Measurements from ENCODE around the gene MAL. TPM values are rescaled to one million over a fixed set of nuclear protein-coding genes. Genes with fewer than 3 reads are reported as not detected.

Gene MAL
- total RNA-seq, 1 donor from 2014 or later = not detected

GRCh38 chr2:95061119-95061512, 35.6 kb downstream of the MAL start:
- H3K27ac Mint-ChIP-seq = no peak overlapping the region
- TF ChIP-seq, protein P1, sequence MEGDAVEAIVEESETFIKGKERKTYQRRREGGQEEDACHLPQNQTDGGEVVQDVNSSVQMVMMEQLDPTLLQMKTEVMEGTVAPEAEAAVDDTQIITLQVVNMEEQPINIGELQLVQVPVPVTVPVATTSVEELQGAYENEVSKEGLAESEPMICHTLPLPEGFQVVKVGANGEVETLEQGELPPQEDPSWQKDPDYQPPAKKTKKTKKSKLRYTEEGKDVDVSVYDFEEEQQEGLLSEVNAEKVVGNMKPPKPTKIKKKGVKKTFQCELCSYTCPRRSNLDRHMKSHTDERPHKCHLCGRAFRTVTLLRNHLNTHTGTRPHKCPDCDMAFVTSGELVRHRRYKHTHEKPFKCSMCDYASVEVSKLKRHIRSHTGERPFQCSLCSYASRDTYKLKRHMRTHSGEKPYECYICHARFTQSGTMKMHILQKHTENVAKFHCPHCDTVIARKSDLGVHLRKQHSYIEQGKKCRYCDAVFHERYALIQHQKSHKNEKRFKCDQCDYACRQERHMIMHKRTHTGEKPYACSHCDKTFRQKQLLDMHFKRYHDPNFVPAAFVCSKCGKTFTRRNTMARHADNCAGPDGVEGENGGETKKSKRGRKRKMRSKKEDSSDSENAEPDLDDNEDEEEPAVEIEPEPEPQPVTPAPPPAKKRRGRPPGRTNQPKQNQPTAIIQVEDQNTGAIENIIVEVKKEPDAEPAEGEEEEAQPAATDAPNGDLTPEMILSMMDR (IDR thresholded peaks at IDR 0.05) = no peak
- TF ChIP-seq EZH2phosphoT487 (IDR thresholded peaks at IDR 0.05) = no peak
- TF ChIP-seq EZH2 (IDR thresholded peaks at IDR 0.05) = no peak
- no peak for DNase-seq (ENCODE audit: low spot score)
- Histone ChIP-seq H3K79me2 (ENCODE audit: low read depth) (no peaks in the 10 kb centered on the region), H3K27me3 (no peaks in the 10 kb centered on the region), H3K4me3 (no peak overlapping the region), H3K4me1 (no peaks in the 10 kb centered on the region), H3K9ac (no peak overlapping the region), H3K27ac (no peak overlapping the region), H2AFZ (replicated peaks) (no peak overlapping the region), H3K4me2 (no peak overlapping the region), H3K9me3 (ENCODE audit: low read depth) (peaks cover 6% of the 10 kb centered on the region), H3K36me3 (no peaks in the 10 kb centered on the region), H4K20me1 (ENCODE audit: low read depth) (no peaks in the 10 kb centered on the region), H3F3A (ENCODE audit: low read depth) (no peaks in the 10 kb centered on the region)
- H3K27me3 Mint-ChIP-seq (ENCODE audit: insufficient read depth, low read depth) = peaks cover 14% of the 10 kb centered on the region
- H3K4me1 Mint-ChIP-seq = peaks cover 42% of the 10 kb centered on the region
- no peaks in the 10 kb centered on the region for H3K36me3 Mint-ChIP-seq
- H3K9me3 Mint-ChIP-seq = no peaks in the 10 kb centered on the region
- no peak overlapping the region for H3K4me3 Mint-ChIP-seq

- H3K4me3 ChIP-seq = no peak overlapping the region
- Mint-ChIP-seq H3K27me3 (ENCODE audit: insufficient read depth, low read depth) (peaks cover 18% of the 10 kb centered on the region), H3K4me3 (no peak overlapping the region), H3K9me3 (no peaks in the 10 kb centered on the region), H3K4me1 (peaks cover 37% of the 10 kb centered on the region), H3K36me3 (no peaks in the 10 kb centered on the region), H3K27ac (no peak overlapping the region)
- no peak overlapping the region for H3K4me2 ChIP-seq
- H3K27me3 ChIP-seq = no peaks in the 10 kb centered on the region
- peaks cover 6% of the 10 kb centered on the region for H3K9me3 ChIP-seq (ENCODE audit: low read depth)
- no peak for DNase-seq (ENCODE audit: low spot score)
- TF ChIP-seq EZH2phosphoT487 (IDR thresholded peaks at IDR 0.05) (no peak), EZH2 (IDR thresholded peaks at IDR 0.05) (no peak)
- TF ChIP-seq, protein P1 (IDR thresholded peaks at IDR 0.05) = no peak
- no peaks in the 10 kb centered on the region for H3K79me2 ChIP-seq (ENCODE audit: low read depth)
- H3K9ac ChIP-seq = no peak overlapping the region
- H3K4me1 ChIP-seq = no peaks in the 10 kb centered on the region
- H3K27ac ChIP-seq = no peak overlapping the region
- H3F3A ChIP-seq (ENCODE audit: low read depth) = no peaks in the 10 kb centered on the region
- H2AFZ ChIP-seq (replicated peaks) = no peak overlapping the region
- H4K20me1 ChIP-seq (ENCODE audit: low read depth) = no peaks in the 10 kb centered on the region
- no peaks in the 10 kb centered on the region for H3K36me3 ChIP-seq
Measured at GRCh38 chr2:95061601-95062183, 36.2 kb downstream of the MAL start.

DNA sequence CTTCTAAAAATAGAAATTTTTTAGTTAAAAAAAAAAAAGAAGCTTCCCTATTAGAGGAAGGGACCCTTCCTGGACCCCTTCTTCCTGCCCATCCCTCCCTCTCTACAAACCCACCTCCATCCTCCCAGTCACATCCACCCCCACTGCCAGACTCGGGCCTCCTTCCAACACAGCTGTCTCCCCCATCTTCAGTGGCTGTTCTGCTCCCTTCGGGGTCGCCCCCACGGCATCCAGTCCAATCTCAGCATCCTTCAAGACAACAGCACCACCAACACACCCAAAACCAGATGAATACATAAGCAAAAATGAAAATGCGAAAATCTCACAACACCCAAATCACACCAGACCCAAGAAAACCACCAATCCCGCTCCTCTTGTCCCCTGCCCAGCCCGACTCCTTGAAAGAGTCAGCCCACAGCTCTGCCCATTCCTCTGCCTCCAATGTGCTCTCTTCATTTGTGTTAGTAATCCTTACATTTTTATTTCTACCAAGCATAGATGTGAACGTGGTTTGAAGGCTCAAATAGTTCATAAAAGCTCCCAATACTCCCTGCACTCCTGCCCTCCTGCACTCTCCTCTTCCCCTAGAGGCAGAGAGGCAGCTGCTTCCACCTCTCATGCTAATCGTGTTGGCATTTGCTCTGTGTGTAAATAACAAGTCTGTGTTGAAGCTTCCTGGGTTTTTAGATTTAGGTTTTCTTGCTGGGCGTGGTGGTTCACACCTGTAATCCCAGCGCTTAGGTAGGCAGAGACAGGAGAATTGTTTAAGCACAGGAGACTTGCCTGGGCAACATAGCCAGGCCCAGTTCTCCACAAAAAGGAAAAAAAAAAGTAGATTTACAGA, 37.0 kb downstream of the MAL start:
- H4K20me1 ChIP-seq (ENCODE audit: low read depth) = no peaks in the 10 kb centered on the region
- Mint-ChIP-seq H3K36me3 (no peaks in the 10 kb centered on the region), H3K27me3 (ENCODE audit: insufficient read depth, low read depth) (peaks cover 18% of the 10 kb centered on the region), H3K4me1 (peaks cover 29% of the 10 kb centered on the region), H3K27ac (peak overlapping the region; percentile 86), H3K9me3 (no peaks in the 10 kb centered on the region), H3K4me3 (no peak overlapping the region)
- no peak overlapping the region for H3K9ac ChIP-seq
- no peak overlapping the region for H2AFZ ChIP-seq (replicated peaks)
- no peaks in the 10 kb centered on the region for H3F3A ChIP-seq (ENCODE audit: low read depth)
- no peak overlapping the region for H3K4me3 ChIP-seq
- H3K9me3 ChIP-seq (ENCODE audit: low read depth) = peaks cover 6% of the 10 kb centered on the region
- H3K79me2 ChIP-seq (ENCODE audit: low read depth) = no peaks in the 10 kb centered on the region
- DNase-seq (ENCODE audit: low spot score) = no peak
- no peaks in the 10 kb centered on the region for H3K4me1 ChIP-seq
- H3K27me3 ChIP-seq = no peaks in the 10 kb centered on the region
- no peaks in the 10 kb centered on the region for H3K36me3 ChIP-seq
- TF ChIP-seq, protein P1 (IDR thresholded peaks at IDR 0.05) = no peak
- TF ChIP-seq EZH2phosphoT487 (IDR thresholded peaks at IDR 0.05) = no peak
- no peak for TF ChIP-seq EZH2 (IDR thresholded peaks at IDR 0.05)
- no peak overlapping the region for H3K27ac ChIP-seq
- no peak overlapping the region for H3K4me2 ChIP-seq
